Measurements from ENCODE around the gene KIF17.

Gene KIF17

GRCh38 chr1:20726932-20727745, 9.3 kb upstream of the KIF17 start:
- H3K27me3 ChIP-seq (ENCODE audit: control insufficient read depth in 1 of 2, insufficient read depth in 2 of 2, low read length in 2 of 2): peaks cover 21 to 29% of the 10 kb centered on the region in 2 donors
- H3K9me3 ChIP-seq (ENCODE audit: control insufficient read depth in 2 of 2, low read length in 2 of 2): no peaks in the 10 kb centered on the region
- no peaks in the 10 kb centered on the region for H3K36me3 ChIP-seq (ENCODE audit: control insufficient read depth in 2 of 2, insufficient read depth in 2 of 2, low read length in 2 of 2)
- no peak overlapping the region for H3K4me3 ChIP-seq (ENCODE audit: low read length in 2 of 2)
- no peak overlapping the region for H3K9ac ChIP-seq (ENCODE audit: low read length in 2 of 2)
- H3K27ac ChIP-seq (ENCODE audit: low read length): no peak overlapping the region
- H3K4me1 ChIP-seq (ENCODE audit: control insufficient read depth, insufficient read depth, low read length): peaks cover 14% of the 10 kb centered on the region

- H3K27me3 ChIP-seq (ENCODE audit: control insufficient read depth in 1 of 2, insufficient read depth in 2 of 2, low read length in 2 of 2): peaks cover 21 to 25% of the 10 kb centered on the region in 2 donors
Measured at GRCh38 chr1:20726118-20726911, 8.5 kb upstream of the KIF17 start.

GRCh38 chr1:20725189-20726117, 7.6 kb upstream of the KIF17 start:
- H3K27ac ChIP-seq (ENCODE audit: low read length): no peak overlapping the region
- no peaks in the 10 kb centered on the region for H3K4me1 ChIP-seq (ENCODE audit: control insufficient read depth, insufficient read depth, low read length)
- H3K27me3 ChIP-seq (ENCODE audit: control insufficient read depth in 1 of 2, insufficient read depth in 2 of 2, low read length in 2 of 2): peaks cover 15 to 16% of the 10 kb centered on the region in 2 donors
- H3K4me3 ChIP-seq (ENCODE audit: low read length in 2 of 2): no peak overlapping the region
- H3K9ac ChIP-seq (ENCODE audit: low read length in 2 of 2): no peak overlapping the region
- no peaks in the 10 kb centered on the region for H3K36me3 ChIP-seq (ENCODE audit: control insufficient read depth in 2 of 2, insufficient read depth in 2 of 2, low read length in 2 of 2)
- no peaks in the 10 kb centered on the region for H3K9me3 ChIP-seq (ENCODE audit: control insufficient read depth in 2 of 2, low read length in 2 of 2)

More at GRCh38 chr1:20726118-20726911, 8.5 kb upstream of the KIF17 start:
- no peak overlapping the region for H3K9ac ChIP-seq (ENCODE audit: low read length in 2 of 2)
- H3K36me3 ChIP-seq (ENCODE audit: control insufficient read depth in 2 of 2, insufficient read depth in 2 of 2, low read length in 2 of 2): no peaks in the 10 kb centered on the region
- H3K27ac ChIP-seq (ENCODE audit: low read length): no peak overlapping the region
- H3K4me1 ChIP-seq (ENCODE audit: control insufficient read depth, insufficient read depth, low read length): peaks cover 7% of the 10 kb centered on the region
- no peak overlapping the region for H3K4me3 ChIP-seq (ENCODE audit: low read length in 2 of 2)
- H3K9me3 ChIP-seq (ENCODE audit: control insufficient read depth in 2 of 2, low read length in 2 of 2): no peaks in the 10 kb centered on the region

GRCh38 chr1:20724364-20725188, 6.8 kb upstream of the KIF17 start:
- no peaks in the 10 kb centered on the region for H3K36me3 ChIP-seq (ENCODE audit: control insufficient read depth in 2 of 2, insufficient read depth in 2 of 2, low read length in 2 of 2)
- H3K27ac ChIP-seq (ENCODE audit: low read length): no peak overlapping the region
- H3K9me3 ChIP-seq (ENCODE audit: control insufficient read depth in 2 of 2, low read length in 2 of 2): no peaks in the 10 kb centered on the region
- no peak overlapping the region for H3K4me3 ChIP-seq (ENCODE audit: low read length in 2 of 2)
- no peak overlapping the region for H3K9ac ChIP-seq (ENCODE audit: low read length in 2 of 2)
- H3K4me1 ChIP-seq (ENCODE audit: control insufficient read depth, insufficient read depth, low read length): no peaks in the 10 kb centered on the region
- peaks cover 8 to 11% of the 10 kb centered on the region in 2 donors for H3K27me3 ChIP-seq (ENCODE audit: control insufficient read depth in 1 of 2, insufficient read depth in 2 of 2, low read length in 2 of 2)

- Histone ChIP-seq H3K9ac (ENCODE audit: low read length in 2 of 2) (no peak overlapping the region), H3K27me3 (ENCODE audit: control insufficient read depth in 1 of 2, insufficient read depth in 2 of 2, low read length in 2 of 2) (peaks cover 3 to 7% of the 10 kb centered on the region in 2 donors), H3K36me3 (ENCODE audit: control insufficient read depth in 2 of 2, insufficient read depth in 2 of 2, low read length in 2 of 2) (no peaks in the 10 kb centered on the region), H3K9me3 (ENCODE audit: control insufficient read depth in 2 of 2, low read length in 2 of 2) (no peaks in the 10 kb centered on the region), H3K4me3 (ENCODE audit: low read length in 2 of 2) (no peak overlapping the region), H3K27ac (ENCODE audit: low read length) (no peak overlapping the region), H3K4me1 (ENCODE audit: control insufficient read depth, insufficient read depth, low read length) (no peaks in the 10 kb centered on the region)
Measured at GRCh38 chr1:20723537-20724363, 5.9 kb upstream of the KIF17 start.

- H3K4me1 ChIP-seq (ENCODE audit: control insufficient read depth, insufficient read depth, low read length): peaks cover under 1% of the 10 kb centered on the region
Measured at GRCh38 chr1:20723159-20723536, 5.3 kb upstream of the KIF17 start.

GRCh38 chr1:20721117-20722061, 3.6 kb upstream of the KIF17 start:
- H3K4me3 ChIP-seq (ENCODE audit: low read length in 2 of 2): no peak overlapping the region
- H3K27me3 ChIP-seq (ENCODE audit: control insufficient read depth in 1 of 2, insufficient read depth in 2 of 2, low read length in 2 of 2): peaks cover 5 to 8% of the 10 kb centered on the region in 2 donors
- no peak overlapping the region for H3K27ac ChIP-seq (ENCODE audit: low read length)
- no peaks in the 10 kb centered on the region for H3K9me3 ChIP-seq (ENCODE audit: control insufficient read depth in 2 of 2, low read length in 2 of 2)
- H3K9ac ChIP-seq (ENCODE audit: low read length in 2 of 2): no peak overlapping the region
- peaks cover 11% of the 10 kb centered on the region for H3K4me1 ChIP-seq (ENCODE audit: control insufficient read depth, insufficient read depth, low read length)
- no peaks in the 10 kb centered on the region for H3K36me3 ChIP-seq (ENCODE audit: control insufficient read depth in 2 of 2, insufficient read depth in 2 of 2, low read length in 2 of 2)

More at GRCh38 chr1:20723159-20723536, 5.3 kb upstream of the KIF17 start:
- Histone ChIP-seq H3K9ac (ENCODE audit: low read length in 2 of 2) (no peak overlapping the region), H3K36me3 (ENCODE audit: control insufficient read depth in 2 of 2, insufficient read depth in 2 of 2, low read length in 2 of 2) (no peaks in the 10 kb centered on the region), H3K27ac (ENCODE audit: low read length) (no peak overlapping the region), H3K27me3 (ENCODE audit: control insufficient read depth in 1 of 2, insufficient read depth in 2 of 2, low read length in 2 of 2) (peaks cover 0 to 3% of the 10 kb centered on the region in 2 donors), H3K4me3 (ENCODE audit: low read length in 2 of 2) (no peak overlapping the region), H3K9me3 (ENCODE audit: control insufficient read depth in 2 of 2, low read length in 2 of 2) (no peaks in the 10 kb centered on the region)

GRCh38 chr1:20720631-20721091, 2.9 kb upstream of the KIF17 start:
- Histone ChIP-seq H3K36me3 (ENCODE audit: control insufficient read depth in 2 of 2, insufficient read depth in 2 of 2, low read length in 2 of 2) (no peaks in the 10 kb centered on the region), H3K4me1 (ENCODE audit: control insufficient read depth, insufficient read depth, low read length) (peaks cover 11% of the 10 kb centered on the region), H3K9ac (ENCODE audit: low read length in 2 of 2) (no peak overlapping the region)

More at GRCh38 chr1:20720631-20721091, 2.9 kb upstream of the KIF17 start:
- Histone ChIP-seq H3K4me3 (ENCODE audit: low read length in 2 of 2) (no peak overlapping the region), H3K27ac (ENCODE audit: low read length) (no peak overlapping the region), H3K9me3 (ENCODE audit: control insufficient read depth in 2 of 2, low read length in 2 of 2) (no peaks in the 10 kb centered on the region), H3K27me3 (ENCODE audit: control insufficient read depth in 1 of 2, insufficient read depth in 2 of 2, low read length in 2 of 2) (peaks cover 9 to 10% of the 10 kb centered on the region in 2 donors)
